HepG2 (cell line): ENCODE measurements around the gene ASCC2. TPM values are rescaled to one million over a fixed set of nuclear protein-coding genes. Genes with fewer than 3 reads are reported as not detected.
A peak's percentile ranks its signal among the peaks of the same experiment; 100 is the strongest.

ENCODE experiments used
- DNMT1 ChIP-seq: sonication (generic); formaldehyde crosslinking; IDR thresholded peaks from 2 replicates; pipeline ENCODE4 v1.5.1; 2020; ENCODE audit warnings: mild to moderate bottlenecking, missing genetic modification reagents
- DNMT3B ChIP-seq: conservative IDR thresholded peaks from 2 replicates; pipeline ENCODE4 v1.6.1; 2016; ENCODE audit warnings: missing biosample characterization, control low read depth
- FOXA3 ChIP-seq: IDR thresholded peaks from 2 replicates; pipeline ENCODE4 v1.6.1; 2016; ENCODE audit warnings: missing genetic modification reagents, missing compliant biosample characterization
- HIC2 ChIP-seq: sonication (generic); formaldehyde crosslinking; IDR thresholded peaks from 2 replicates; pipeline ENCODE4 v1.9.0; 2022; ENCODE audit warnings: low read depth, missing genetic modification reagents
- JDP2 ChIP-seq: sonication (generic); formaldehyde crosslinking; IDR thresholded peaks from 2 replicates; pipeline ENCODE4 v1.8.1; 2022; ENCODE audit warnings: missing genetic modification reagents, borderline replicate concordance
- NFYB ChIP-seq: sonication (generic); formaldehyde crosslinking; IDR thresholded peaks from 2 replicates; pipeline ENCODE4 v1.4.0; 2020; ENCODE audit warnings: missing genetic modification reagents
- PAF1 ChIP-seq: IDR thresholded peaks from 2 replicates; pipeline ENCODE4 v1.6.1; 2016; ENCODE audit warnings: missing genetic modification reagents, missing compliant biosample characterization
- ZMAT3 ChIP-seq: sonication (generic); formaldehyde crosslinking; conservative IDR thresholded peaks from 2 replicates; pipeline ENCODE4 v1.7.0; 2021; ENCODE audit warnings: missing genetic modification reagents
- ZNF318 ChIP-seq: sonication (generic); formaldehyde crosslinking; IDR thresholded peaks from 2 replicates; pipeline ENCODE4 v1.4.0; 2020; ENCODE audit warnings: mild to moderate bottlenecking, missing genetic modification reagents
- ZNF44 ChIP-seq: sonication (generic); formaldehyde crosslinking; IDR thresholded peaks from 2 replicates; pipeline ENCODE4 v1.5.1; 2020; ENCODE audit warnings: mild to moderate bottlenecking, missing genetic modification reagents
- ZNF512 ChIP-seq: sonication (generic); formaldehyde crosslinking; IDR thresholded peaks from 2 replicates; pipeline ENCODE4 v1.4.0; 2020; ENCODE audit warnings: mild to moderate bottlenecking, missing genetic modification reagents
- ZNF567 ChIP-seq: sonication (generic); formaldehyde crosslinking; IDR thresholded peaks from 2 replicates; pipeline ENCODE4 v1.8.1; 2023; ENCODE audit warnings: mild to moderate bottlenecking, missing genetic modification reagents, borderline replicate concordance
- ZNF615 ChIP-seq: sonication (generic); formaldehyde crosslinking; IDR thresholded peaks from 2 replicates; pipeline ENCODE4 v1.5.0; 2020; ENCODE audit warnings: mild to moderate bottlenecking, missing genetic modification reagents, borderline replicate concordance
- ZNF770 ChIP-seq: sonication (generic); formaldehyde crosslinking; IDR thresholded peaks from 2 replicates; pipeline ENCODE4 v1.5.0; 2020; ENCODE audit warnings: mild to moderate bottlenecking, missing genetic modification reagents
- polyA plus RNA-seq, 8 experiments: library from polyadenylated mRNA; depleted of rRNA in 3 of 8; stranded (reverse) in 7 of 8; unstranded in 1 of 8; fragments of >200 nt; fragmentation: Illumina TruSeq in 4 of 8; extraction: Trizol in 4 of 8; gene quantifications; 2 replicates each; pipeline versions ENCODE4 v1.2.1 to v1.2.3, GENCODE V29; 2011 to 2016; ENCODE audit warnings: low read depth in 4 of 8, missing spikeins in 1 of 8, mixed read lengths in 1 of 8; ENCODE audit not compliant: insufficient read depth in 1 of 8
- total RNA-seq, 5 experiments: library from RNA; depleted of rRNA; stranded (reverse); fragments of >200 nt; fragmentation: Illumina TruSeq; extraction: Trizol; gene quantifications; 2 replicates each; pipeline ENCODE4 v1.2.3, GENCODE V29; 2016; ENCODE audit warnings: low read depth in 1 of 5

Gene ASCC2
- total and polyA plus RNA-seq, 2 of the 13 experiments (the other 11 are each of a cell fraction or from before 2014, with no cell fraction given): 26.2 to 26.3 TPM

GRCh38 chr22:29766632-29767170 is 71.4 kb downstream of the ASCC2 start, which contains the start of gene ZMAT5 (continued):
- TF ChIP-seq ZNF318 (peak; percentile 69; the same call in 1 of the 2 replicates), DNMT1 (CRISPR knock-in tag) (no peak), ZMAT3 (CRISPR knock-in tag) (no peak), PAF1 (no peak), ZNF615 (CRISPR knock-in tag) (no peak), HIC2 (CRISPR knock-in tag) (0 out of 2 replicates have a peak, but pooled peaks have one; percentile 28), ZNF770 (CRISPR knock-in tag) (peak; percentile 32; the same call in 1 of the 2 replicates), ZNF44 (CRISPR knock-in tag) (peak; percentile 54; the same call in 1 of the 2 replicates), ZNF567 (CRISPR knock-in tag) (no peak), JDP2 (CRISPR knock-in tag) (no peak), FOXA3 (CRISPR knock-in tag) (peak; percentile 38; the same call in 1 of the 2 replicates), NFYB (peak; percentile 32; the same call in 1 of the 2 replicates), ZNF512 (CRISPR knock-in tag) (no peak), DNMT3B (CRISPR knock-in tag) (no peak)
